Inflammatory macrophage treated with lipopolysaccharide for 4 hours (primary cell): ENCODE measurements around the gene WLS.
"Not testable (repeated sequence)": the region's sequence is repeated elsewhere in the genome, so short reads cannot be mapped to it uniquely, and the experiment has no call there.

Experiments used
- DNase-seq: peaks from one replicate; pipeline ENCODE4 v3.0.0-alpha.2; 2020

Gene WLS

GRCh38 chr1:68163220-68163619, 69.1 kb downstream of the WLS start:
- no peak for DNase-seq

DNA sequence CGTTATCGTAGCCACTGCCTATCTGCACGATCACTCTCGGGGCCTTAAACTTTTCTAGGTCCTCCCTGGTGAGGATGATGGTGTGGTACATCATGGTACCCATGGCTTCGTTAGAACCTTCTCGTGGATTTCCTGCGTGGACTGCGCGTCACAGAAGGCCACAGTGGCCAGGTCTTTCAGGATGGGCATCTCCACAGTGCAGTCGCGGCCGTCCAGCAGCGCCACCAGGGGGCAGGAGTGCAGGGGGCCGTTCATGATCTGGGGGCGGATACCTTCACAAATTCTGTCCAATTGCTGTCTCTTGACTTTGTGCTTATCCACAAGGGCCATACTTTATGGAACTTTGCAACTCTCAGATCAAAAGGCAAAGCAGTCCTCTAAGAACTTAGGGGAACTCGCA, 69.6 kb downstream of the WLS start:
- DNase-seq: no peak

GRCh38 chr1:68161672-68162071, 70.7 kb downstream of the WLS start:
- not testable (repeated sequence) for DNase-seq

- DNase-seq: not testable (repeated sequence)
Observed at GRCh38 chr1:68160935-68161334, 71.4 kb downstream of the WLS start.

DNA sequence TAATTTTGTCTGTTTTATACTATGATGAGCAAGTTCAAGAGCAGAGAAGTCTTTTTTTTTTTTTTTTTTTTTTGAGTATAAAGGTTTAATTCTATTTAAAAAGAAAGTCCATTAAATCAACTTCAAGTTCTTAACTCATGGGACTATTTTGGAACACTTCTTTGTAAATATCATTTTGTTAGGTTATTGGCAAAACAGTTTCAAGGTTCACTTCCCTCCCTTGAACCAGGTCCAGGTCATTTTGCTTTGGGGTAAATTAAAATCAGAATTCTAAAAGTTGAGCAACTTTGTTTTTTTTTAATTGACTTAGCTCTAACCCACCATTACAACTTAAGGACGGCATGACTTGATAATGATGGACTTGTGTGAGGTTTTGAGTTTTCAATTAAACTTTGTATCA, 72.3 kb downstream of the WLS start:
- DNase-seq: no peak

GRCh38 chr1:68158837-68159236, 73.5 kb downstream of the WLS start:
- DNase-seq: no peak

DNA sequence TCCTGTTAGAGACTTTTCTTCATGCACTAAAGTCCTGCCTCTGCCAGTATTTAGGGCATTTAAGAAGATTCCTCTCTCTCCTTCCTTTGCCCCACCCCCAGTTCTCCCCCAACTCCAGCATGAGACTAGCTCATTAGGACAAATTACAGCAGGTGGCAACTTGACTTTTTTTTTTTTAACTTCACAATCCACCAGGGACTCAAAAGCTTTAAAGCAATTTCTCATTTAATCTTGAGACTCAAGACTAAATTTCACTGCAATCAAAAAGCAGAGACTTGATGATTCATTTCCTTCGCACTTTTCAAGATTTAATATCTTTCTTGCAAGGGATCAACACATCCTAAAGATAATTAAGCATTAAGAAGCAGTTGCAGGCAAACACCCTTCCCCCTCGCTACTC, 74.9 kb downstream of the WLS start:
- DNase-seq: no peak

DNA sequence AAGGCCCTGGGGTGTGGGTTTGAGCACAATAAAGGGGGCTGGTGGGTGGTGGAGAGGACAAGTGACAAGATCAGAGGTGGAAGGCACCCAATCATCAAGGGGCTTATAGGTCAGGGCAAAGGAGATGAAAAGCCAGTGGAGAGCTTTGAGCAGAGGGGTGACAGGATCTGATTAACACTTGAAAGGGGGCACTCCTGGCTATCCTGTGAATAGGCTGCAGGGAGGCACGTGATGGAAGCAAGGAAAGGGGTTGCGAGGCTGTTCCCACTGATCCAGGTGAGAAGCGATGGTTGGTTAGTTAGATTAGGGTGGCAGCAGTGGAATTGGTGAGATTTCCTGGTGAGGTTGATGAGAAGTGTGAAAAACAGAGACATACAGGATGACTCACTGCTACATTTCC, 80.6 kb downstream of the WLS start:
- DNase-seq: no peak

GRCh38 chr1:68149907-68150306, 82.4 kb downstream of the WLS start:
- DNase-seq: no peak

DNA sequence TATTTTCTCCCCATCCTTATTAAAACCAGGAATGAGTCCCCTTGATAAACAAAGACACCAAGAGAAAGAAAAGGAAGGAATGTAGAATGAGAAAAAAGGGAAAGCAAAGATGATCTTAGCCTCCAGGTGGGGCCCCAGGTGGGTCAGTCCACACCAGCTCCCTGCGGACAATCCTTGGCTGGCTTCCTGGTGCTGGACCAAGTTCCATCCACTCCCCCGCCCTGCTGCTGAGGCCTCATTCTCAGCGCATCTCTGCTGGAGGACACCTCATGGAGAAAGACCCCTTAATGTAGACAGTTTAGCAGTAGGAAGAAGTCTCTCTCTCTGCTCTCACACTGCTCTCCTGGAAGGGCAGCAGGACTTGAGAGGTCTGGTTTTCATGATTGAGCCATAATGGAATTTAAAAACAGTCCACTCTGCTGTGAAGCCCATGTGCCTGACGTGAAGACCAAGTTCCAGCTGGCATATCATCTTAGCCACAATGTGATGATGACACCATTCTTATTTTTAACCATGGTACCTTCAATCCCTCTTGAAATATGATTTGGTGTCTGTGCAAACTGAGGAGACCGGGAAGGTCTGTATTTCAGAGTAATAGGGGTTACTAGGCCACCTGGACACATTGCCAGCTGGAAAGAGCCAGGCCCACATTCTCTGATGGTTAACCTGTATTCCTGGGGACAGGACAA, 83.1 kb downstream of the WLS start:
- no peak for DNase-seq

DNA sequence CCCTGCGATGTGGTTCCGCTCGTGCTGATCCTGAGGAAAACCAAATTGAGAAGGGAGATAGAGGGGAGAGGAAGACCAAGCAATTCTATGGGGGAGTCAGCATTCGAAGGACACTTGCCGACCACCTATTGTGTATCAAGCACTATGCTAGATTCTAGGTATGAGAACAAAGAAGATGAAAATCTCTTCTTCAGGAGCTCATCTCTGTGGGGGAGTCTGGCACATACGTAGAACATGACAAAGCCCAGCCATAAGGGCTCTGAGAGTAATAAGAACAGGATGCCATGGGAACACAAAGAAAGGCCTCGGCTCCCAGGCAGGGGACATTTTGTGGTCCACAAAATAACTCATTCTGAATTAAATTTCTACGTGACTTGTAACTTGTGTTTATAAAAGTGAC, 83.7 kb downstream of the WLS start:
- DNase-seq: no peak

GRCh38 chr1:68147534-68148171, 84.7 kb downstream of the WLS start:
- DNase-seq: no peak

DNA sequence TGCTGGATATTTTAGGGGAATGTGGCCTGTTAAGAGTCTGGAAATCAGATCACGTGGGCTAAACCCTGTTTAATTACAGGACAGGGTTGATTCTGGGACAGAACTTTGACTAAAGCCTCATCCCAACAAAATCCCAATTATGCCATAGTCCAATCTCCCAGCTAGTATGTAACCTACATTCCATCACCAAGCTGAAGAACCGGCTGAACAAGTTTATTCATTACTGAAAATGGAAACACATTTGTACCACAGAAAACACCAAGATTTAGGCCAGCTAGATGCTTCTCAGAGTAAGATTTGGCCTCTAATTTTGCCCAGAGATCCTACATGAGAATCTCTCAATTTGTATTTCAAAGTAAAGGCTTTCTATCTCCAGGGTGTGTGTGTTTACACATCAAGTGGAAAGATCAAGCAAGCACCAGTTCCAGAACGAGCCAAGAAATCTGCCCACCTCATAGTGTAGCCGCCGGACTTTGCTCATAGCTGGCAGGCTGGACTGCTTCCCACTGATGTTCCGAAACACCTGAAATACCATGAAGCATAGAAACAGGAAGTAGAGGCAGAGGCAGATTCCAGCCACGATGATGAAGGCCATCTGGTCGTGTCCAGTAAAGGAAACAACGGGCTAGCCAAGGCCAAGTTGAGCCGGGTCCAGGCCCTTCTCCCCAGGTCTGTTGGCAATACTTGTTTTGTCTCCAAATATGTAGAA, 86.8 kb downstream of the WLS start:
- no peak for DNase-seq

DNA sequence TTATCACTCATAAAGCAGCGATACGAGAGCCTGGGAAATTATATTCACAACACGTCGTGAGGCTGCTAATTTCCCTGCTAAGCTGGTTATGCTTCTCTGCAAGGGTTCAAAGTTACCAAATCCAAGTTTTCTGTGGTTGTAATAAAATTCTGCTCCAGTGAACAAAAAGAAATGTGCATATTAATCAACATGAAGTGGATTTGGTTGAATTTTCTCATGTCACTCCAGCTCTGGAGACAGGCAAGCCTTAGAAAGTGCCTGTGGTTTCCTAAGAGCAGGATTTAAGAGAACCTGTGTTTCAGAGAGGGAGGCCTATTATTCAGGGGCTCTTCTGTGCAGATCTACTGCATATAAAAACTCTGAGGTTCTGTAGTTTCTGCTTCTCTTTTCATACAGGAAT, 87.5 kb downstream of the WLS start:
- DNase-seq: no peak

GRCh38 chr1:68143633-68144032, 88.7 kb downstream of the WLS start:
- no peak for DNase-seq

DNA sequence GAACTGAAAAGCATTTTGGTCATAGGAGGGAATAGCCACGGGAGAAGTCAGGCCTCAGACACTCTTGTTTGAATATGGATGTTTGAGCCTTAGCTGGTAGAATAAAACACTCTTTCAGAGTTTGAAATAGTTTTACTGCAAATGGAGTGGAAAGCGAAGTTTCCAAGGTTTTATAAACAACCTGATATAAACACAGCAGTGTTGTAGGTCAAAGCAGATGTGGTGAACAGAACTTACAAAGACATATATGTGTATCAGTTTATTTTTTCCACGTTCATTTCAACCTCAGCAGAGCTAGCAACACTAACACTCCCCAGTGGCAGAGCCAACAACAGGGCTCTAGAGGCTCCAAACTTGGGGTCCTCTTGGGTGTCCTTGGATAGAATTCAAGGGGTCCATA, 89.9 kb downstream of the WLS start:
- no peak for DNase-seq

DNA sequence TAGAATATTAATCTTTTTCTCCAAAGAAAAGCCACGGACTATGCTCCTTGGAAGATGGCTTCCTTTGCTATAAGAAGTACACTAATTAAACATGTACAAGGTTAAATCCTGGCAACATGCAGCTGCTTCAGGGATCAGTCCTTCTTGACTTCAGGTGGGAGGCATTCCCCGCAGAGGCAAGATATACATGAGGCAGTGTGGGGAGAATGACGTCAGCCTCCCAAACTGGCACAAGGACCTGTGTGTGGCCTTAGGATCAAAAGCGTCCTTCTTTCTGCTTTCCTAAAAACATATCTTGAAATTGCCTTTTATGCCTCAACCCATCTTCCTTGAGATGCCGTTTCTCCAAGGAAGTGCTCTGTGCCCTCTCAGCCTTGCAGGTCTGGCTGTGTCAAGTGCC, 90.3 kb downstream of the WLS start:
- DNase-seq: no peak

GRCh38 chr1:68141071-68142021, 91.0 kb downstream of the WLS start:
- no peak for DNase-seq

GRCh38 chr1:68140536-68140935, 91.8 kb downstream of the WLS start:
- no peak for DNase-seq

DNA sequence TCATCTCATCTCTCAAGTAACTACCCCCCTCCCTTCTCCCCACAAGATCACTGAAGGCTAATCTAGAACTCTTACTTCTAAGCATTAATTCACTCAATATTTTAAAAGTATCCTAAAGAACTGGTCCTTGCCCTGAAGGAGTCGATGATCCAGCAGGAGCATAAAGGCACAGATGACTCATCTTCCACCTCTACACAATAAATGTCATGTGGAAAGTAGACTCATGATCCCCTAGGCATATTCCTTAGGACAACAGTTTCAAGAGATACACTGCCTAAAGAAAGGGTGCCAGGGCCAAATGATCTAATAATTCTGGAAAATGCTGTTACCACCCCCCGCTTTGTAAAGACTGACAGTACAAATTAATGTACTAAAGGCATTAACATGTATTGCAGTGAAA, 96.1 kb downstream of the WLS start:
- DNase-seq: no peak

- DNase-seq: no peak
Observed at GRCh38 chr1:68132426-68133130, 99.7 kb downstream of the WLS start.

DNA sequence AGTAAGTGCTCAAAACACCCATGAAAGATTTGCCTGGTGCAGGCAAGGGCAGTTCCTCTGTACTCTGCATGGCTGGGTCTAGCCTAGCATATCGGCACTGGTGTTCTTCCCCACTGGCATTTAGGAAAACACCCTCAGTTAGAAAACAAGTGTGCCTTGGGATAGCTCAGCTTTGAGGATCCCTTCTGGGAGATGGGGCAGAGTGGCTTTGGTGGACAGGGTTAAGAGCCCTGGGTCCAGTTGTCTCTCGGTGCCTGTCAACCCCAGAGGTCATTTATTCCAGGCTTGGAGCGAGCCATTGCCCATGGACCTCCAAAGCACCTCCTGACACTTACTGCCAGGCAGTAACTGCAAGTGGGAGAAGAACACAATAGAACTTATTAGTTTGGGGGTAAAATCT, 101.1 kb downstream of the WLS start:
- DNase-seq: no peak
